Limb (tissue), 2 donors: ENCODE results near the gene HS6ST3.
"Not testable (repeated sequence)": the region's sequence is repeated elsewhere in the genome, so short reads cannot be mapped to it uniquely, and the experiment has no call there.

Experiments used
- DNase-seq, 2 donors: peaks; one replicate each; pipeline ENCODE4 v3.0.0-alpha.2; 2016; ENCODE audit errors: extremely low spot score in 2 of 2

Gene HS6ST3

DNA sequence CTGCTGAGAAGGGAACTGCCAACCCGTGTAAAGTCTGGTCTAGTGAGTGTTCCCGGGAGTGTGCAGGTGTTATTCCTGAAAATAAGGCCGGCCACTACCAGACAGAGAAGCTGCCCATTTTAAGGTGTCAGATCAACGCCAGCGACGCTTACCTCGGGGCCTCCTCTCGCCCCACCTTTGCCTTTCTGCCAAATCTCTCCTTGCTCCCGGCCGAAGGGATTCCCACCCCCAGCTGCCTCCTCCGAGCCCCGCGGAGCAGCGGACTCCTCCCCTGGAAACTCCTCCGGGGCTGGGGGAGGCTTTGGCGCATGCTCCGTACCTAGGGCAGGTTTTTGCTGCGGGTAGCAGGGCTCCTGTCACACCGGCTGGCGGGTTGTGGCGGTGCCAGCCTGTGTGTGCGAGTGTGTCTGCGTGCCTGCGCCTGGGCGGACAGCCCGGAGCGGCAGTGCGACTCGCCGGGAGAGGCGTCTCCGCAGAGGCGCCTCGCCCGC, at the start of gene HS6ST3:
Gene HS6ST3, plus strand, starts transcription at position 359 of the 491 bp plus-strand sequence.
- peak in 1 of 2 donors; percentile 70 for DNase-seq

DNA sequence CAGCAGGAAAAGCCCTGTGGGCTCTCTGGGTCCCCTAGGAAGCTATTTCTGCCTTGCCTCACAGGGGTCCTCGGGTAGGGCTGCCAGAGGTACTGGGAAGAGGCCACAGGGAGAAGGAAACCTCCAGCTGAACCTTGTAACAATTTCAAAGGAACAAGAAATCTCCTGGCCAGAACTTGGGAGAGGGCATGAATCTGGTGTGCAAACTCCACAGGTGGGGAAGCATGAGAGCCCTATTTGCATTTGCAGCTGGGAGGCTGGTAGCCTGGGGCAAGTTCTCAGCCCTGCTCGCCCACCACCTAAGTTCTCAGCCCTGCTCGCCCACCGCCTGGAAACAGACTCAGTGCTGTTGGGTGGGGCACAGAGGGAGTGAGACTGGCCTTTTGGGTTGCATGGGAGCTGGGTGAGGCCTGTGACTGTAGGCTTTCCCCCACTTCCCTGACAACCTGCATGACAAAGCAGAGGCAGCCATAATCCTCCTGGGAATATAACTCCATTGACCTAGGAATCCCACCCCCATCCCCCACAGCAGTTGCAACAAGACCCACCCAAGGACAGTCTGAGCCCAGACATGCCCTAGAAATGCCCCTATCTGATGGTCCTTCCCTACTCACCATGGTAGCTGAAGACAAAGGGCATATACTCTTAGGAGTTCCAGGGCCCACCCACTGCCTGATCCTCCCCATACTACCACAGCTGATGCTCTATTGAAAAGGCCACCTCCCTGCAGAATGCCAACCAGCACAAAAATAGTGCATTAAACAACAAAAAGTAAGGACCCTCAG, 48.4 kb upstream of the HS6ST3 start:
- DNase-seq = no peak

- DNase-seq = no peak
These were observed 45.7 kb upstream of the HS6ST3 start for GRCh38 chr13:96044238-96044637.

GRCh38 chr13:96046449-96047126, 43.3 kb upstream of the HS6ST3 start:
- not testable (repeated sequence) for DNase-seq

DNA sequence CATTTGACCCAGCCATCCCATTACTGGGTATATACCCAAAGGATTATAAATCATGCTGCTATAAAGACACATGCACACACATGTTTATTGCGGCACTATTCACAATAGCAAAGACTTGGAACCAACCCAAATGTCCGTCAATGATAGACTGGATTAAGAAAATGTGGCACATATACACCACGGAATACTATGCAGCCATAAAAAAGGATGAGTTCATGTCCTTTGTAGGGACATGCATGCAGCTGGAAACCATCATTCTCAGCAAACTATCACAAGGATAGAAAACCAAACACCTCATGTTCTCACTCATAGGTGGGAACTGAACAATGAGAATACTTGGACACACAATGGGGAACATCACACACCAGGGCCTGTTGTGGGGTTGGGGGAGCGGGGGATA, 39.0 kb upstream of the HS6ST3 start:
- not testable (repeated sequence) for DNase-seq

- DNase-seq = not testable (repeated sequence)
These were observed 38.4 kb upstream of the HS6ST3 start for GRCh38 chr13:96051491-96051890.

DNA sequence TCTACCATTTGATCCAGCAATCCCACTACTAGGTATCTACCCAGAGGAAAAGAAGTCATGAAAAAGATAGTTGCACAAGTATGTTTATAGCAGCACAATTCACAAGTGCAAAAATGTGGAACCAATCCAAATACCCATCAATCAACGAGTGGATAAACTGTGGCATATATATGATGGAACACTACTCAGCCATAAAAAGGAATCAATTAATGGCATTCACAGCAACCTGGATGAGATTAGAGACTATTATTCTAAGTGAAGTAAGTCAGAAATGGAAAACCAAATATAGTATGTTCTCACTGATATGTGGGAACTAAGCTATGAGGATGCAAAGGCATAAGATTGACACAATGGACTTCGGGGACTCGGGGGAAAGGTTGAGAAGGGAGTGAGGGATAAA, 38.0 kb upstream of the HS6ST3 start:
- DNase-seq = not testable (repeated sequence)

DNA sequence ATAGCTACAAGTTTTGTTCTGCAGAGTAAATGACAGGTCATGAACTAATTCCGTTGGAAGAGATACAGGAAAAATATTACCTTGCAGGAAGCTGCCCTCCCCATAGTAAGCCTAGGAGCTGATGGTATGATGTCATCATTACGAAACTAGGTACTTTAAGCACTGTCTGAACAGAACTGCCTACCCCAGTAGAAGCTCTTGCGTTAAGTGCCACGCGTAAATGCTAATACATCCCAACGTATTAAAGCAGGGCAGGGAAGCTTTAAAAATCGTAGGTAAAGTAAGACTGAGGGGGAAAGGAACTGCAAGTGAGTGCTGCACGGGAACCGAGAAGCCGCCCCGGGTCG, 37.3 kb upstream of the HS6ST3 start:
- DNase-seq = peak in 1 of 2 donors; percentile 34

DNA sequence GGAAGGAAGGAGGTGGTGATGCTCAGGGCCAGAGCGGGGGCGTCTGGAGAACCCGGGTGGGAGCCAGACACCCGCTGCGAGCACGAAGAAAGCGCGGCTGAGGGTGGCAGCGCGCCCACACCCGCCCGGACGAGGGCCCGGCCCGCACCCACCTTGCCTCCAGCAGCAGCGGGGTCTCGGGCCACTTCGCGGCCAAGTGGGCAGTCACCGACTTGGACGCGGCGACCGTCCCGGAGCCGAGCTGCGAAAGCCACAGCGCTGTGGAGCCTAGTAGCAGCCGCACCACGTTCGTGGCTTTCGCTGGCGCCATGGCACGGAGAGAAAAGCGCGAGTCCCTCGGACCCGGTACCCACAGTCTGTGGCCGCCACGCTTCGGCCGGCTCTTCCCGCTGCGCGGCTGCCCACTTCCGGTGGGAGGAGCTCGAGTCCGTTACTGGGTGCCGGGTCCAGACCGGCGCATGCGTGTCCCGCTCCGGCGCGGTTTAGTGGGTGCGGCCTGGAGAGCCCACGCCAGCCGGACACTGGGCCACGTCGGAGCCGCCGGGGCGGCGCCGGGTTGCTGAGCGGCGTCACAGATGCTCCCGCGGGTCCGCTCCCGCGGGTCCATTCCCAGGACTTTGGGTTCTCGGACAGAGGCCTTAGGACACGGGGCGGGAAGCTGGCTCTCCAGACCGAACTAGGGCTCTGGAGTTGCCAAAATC, 36.8 kb upstream of the HS6ST3 start, which contains the start of gene UGGT2:
Gene UGGT2, minus strand, starts transcription at position 399 of the 701 bp plus-strand sequence. Its CDS starts 89 bp downstream, at position 310.
- DNase-seq = peak; percentile 91 to 93

DNA sequence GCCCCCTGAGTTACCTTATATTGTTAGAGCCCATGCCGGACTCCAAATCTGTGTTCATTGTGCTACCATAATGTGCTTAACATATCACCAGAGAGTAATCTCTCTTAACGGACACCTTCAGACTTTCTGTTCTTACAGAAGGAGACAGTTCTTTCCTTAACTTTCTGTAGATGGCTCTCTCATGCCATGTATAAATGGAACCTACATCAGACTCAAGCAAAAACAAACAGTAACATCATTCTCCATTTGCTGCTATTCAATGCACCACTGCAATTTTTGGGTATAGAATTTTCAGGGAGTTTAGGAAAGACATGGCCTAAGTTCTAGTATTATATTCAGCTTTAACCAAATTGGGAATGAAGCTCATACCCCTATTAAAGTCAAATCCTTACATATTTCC, 24.1 kb upstream of the HS6ST3 start:
- DNase-seq = no peak

GRCh38 chr13:96068729-96069128, 21.2 kb upstream of the HS6ST3 start:
- DNase-seq = no peak

- no peak for DNase-seq
These were observed 18.4 kb upstream of the HS6ST3 start for GRCh38 chr13:96071504-96071903.

DNA sequence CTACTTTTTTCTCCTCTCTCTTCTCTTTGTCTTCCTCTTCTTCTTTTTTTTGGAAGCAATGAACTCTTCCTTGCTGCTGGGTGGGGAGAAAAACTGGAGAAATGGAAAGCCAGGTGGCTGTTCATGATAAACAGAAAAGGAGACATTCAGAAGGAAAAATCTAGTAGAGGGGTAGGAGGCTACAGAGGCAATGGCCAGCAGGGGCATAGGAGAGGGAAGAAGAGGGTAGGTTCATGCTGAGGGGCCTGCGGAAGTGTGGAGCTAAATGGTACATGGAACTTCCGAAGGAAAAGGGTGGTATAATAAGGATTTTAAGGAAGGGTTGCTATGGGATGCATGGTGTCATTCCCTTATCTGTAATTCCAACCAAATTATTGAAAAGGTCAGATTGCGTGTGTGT, 17.5 kb upstream of the HS6ST3 start:
- DNase-seq = no peak

GRCh38 chr13:96075953-96076543, 13.9 kb upstream of the HS6ST3 start:
- DNase-seq = no peak

GRCh38 chr13:96080676-96081075, 9.2 kb upstream of the HS6ST3 start:
- no peak for DNase-seq

DNA sequence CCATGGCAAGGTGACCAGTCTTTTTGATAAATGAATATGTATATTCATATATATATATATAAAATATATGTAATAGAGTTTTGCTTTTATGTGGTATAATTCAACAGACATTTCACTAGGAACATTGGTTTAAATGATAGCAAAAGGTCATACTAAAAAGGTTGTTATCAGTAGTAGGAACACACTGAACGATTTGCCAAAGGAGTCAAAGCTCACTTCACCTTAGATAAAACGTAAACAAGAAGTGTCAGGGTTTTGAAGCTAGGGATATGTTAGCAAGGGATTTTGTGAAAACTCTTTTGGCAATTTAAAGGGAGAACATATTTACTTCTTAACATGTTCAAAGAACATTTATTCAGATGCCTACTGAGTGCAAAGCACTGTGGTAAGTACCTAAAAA, 8.0 kb upstream of the HS6ST3 start:
- DNase-seq = no peak

DNA sequence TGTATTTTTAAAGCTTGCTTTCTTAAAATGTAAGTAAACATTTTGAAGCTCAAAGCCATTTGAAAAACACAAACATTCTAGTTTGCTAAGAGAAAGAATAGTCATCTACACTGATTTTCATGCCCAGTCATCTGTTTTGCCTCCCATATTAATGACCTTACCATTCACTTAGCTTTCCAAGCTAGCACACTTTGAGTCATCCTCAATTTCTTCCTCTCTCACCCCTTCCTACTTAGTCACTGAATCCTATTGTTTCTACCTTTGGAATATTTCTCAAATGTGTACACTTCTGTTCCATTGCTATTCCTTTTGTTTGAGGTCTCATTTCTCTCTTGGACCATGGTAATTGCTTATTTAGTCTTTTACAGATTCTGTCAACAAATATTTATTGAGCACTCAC, 7.3 kb upstream of the HS6ST3 start:
- no peak for DNase-seq

GRCh38 chr13:96086736-96087135, 3.2 kb upstream of the HS6ST3 start:
- no peak for DNase-seq

DNA sequence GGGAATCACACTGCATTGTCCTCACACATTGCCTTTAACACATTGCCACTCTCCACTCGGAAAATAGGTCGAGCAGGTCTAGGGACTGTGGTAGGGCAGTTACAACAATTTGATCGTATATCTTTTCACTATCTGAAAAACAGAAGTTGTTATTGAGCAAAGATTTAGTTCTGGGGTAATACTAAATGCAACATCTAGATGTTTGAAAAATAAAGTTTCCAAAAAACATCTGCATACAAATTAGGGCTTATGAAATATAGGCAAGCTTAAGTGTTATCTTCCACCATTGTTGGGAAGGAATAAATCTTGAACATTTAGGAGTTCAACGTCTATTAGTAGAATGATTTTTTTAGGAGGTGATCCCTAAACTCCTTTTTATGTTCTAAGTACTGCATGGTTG, 768 bp upstream of the HS6ST3 start:
- no peak for DNase-seq

- peak in 1 of 2 donors; percentile 60 for DNase-seq
These were observed 564 bp downstream of the HS6ST3 start for GRCh38 chr13:96090240-96091101.
